Dermis microvascular lymphatic vessel endothelial cell (primary cell): ENCODE results near the gene TRIM9. TPM values are rescaled to one million over a fixed set of nuclear protein-coding genes. Genes with fewer than 3 reads are reported as not detected.

Experiments
- DNase-seq, 2 donors: peaks; one replicate each; pipeline versions ENCODE4 v3.0.0 to v3.0.0-alpha.2; 2010; ENCODE audit warnings: low read depth in 2 of 2
- total RNA-seq: library from RNA; depleted of rRNA; stranded (reverse); fragments of >200 nt; gene quantifications from 2 replicates; pipeline ENCODE4 v1.2.1, GENCODE V29; 2014

The TRIM9 gene
- under 0.01 TPM in 1 of 2 replicates, not detected in the other for total RNA-seq

GRCh38 chr14:51094901-51095853 lies at the start of gene TRIM9:
TRIM9 (minus strand) TSS chr14:51095105; CDS start chr14:51094939, 166 bp downstream.
- DNase-seq, result peak; percentile 55 to 87

DNA sequence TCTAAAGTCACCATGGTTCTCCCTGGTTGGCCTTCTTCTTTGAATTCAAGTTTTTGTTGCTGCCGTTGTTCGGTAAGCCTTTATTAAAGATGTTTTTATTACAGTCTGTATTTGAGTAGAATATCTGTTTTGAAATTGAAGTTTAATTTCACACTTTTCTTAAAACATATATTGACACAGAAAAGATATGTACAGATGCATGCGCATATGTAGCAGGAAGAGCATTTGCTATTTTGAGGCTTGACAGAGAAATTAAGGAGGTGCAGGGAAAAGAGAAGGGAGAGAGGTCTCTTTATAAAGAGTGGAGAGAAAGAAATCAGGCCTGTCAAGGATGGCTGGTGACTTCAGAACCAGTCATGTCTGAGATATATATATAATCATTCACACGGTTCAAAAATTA lies 46.0 kb upstream of the TRIM9 start:
- no peak for DNase-seq

GRCh38 chr14:51140338-51140737 lies 45.4 kb upstream of the TRIM9 start:
- no peak for DNase-seq

- DNase-seq, result no peak
These were observed 44.3 kb upstream of the TRIM9 start for GRCh38 chr14:51139121-51139681.

GRCh38 chr14:51138404-51139103 lies 43.6 kb upstream of the TRIM9 start:
- no peak for DNase-seq

DNA sequence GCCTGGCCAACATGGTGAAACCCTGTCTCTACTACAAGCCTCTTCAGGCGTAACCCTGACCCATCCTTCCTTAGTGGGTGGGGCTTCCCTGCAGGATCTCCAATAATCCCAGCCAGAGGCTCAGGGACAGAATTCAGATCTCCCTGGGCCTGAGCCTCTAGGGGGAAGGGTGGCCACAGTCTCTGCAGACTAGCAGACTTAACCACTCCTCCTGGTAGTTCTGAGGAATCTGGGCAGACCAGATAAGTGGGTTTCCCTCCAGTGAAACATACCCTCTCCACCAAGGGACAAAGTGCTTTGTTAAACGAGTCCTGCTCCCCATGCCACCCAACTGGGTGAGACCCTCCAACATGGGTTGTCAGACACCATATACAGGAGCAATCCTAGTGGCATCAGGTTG lies 36.6 kb upstream of the TRIM9 start:
- DNase-seq, result no peak

GRCh38 chr14:51129130-51129529 lies 34.2 kb upstream of the TRIM9 start:
- no peak for DNase-seq

DNA sequence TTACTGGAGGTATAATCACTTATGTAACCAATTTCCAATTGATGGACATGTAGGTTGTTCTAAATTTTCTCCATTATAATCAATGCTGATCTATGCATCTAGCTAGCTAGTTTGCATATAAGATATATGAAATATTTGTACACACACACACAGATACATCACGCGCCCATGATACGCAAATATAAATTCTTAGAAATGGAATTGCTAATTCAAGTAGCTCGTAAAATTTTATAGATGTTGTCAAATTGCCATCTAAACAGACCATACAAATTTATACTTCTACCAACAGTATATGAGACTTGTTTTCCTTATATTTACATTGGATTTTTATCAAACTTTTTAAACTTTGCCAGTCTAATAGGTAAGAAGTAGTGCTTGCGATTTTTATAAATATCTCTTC lies 29.1 kb upstream of the TRIM9 start:
- DNase-seq, result no peak

DNA sequence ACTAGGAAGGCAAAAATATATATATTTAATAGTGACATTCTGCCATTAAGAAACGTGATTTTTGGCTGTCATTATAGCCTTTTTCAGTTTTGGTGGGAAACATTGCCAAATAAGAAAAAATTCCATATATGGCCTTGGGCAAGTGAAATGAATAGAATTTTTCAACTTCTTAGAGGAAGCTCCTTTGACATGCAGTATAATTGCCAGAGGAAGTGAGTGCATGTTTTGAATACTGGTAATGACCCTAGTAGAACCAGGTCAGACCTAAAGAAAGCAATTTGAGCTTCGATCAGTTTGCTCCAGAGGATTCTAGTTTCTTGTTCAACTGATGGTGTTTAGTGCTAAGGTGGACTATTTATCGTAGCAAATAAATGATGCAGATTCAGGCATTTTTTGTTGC lies 26.2 kb upstream of the TRIM9 start:
- peak in 1 of 2 donors; percentile 4 for DNase-seq

DNA sequence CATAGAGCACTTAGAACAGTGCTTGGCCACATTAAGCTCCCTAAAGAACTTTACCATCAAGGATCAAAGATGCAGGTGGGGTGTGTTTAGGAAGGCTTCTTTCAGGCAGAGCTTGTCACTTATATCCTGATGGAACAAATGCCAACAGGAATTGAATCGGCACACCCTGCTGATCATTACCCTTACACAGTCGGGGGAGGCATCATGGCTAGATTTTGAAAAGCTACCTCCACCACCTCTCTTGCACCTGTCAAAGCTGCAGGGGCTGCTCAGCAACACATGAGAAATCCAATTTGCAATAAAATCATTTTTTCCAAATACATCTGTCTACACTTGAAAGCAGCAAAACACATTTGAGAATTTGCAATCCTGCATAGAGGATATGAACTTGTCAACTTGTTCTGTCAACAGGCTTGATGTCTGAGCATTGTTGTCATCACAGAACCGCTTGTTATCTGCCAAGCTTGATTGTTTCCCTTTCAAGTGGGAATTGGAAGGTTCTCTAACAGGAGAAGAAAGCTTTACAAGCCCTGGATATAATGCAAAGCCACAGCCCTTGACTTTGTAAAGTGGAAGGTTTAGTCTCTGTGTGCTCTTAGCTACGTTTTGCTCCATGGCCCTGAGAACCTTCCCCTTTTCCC lies 24.6 kb upstream of the TRIM9 start:
- DNase-seq, result no peak

- no peak for DNase-seq
These were observed 24.1 kb upstream of the TRIM9 start for GRCh38 chr14:51118993-51119392.

DNA sequence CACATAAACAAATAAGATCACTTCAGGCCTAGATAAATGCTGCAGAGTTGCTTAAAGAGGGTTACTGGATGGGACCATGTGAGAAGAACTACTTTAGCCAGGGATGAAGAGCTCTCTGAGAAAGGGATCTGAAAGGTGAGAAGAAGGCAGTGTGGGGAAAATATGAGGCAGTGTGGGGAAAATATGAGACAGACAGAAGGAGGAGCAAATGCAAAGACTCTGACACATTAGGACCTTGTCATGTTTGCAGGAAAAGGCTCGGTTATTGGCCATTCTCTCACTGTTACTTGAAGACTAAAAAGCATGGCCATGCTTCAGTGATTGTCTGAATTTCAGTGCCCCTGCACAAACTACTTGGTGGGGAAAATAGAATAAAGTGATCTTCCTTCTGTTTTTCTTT lies 22.7 kb upstream of the TRIM9 start:
- no peak for DNase-seq

- no peak for DNase-seq
These were observed 21.8 kb upstream of the TRIM9 start for GRCh38 chr14:51116682-51117081.

DNA sequence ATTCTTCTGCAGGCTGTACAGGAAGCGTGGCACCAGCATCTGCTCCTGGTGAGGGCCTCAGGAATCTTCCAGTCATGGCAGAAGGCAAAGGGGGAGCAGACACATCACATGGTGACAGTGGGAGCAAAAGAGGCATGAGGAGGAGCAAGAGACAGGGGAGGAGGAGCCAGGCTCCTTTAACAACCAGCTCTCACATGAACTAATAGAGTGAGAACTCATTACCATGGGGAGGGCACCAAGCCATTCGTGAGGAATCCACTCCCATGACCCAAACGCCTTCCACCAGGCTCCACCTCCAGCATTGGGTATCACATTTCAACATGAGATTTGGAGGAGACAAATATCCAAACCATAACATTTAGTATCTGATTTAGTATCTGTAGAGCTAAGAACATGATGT lies 14.7 kb upstream of the TRIM9 start:
- DNase-seq, result no peak

GRCh38 chr14:51107801-51108200 lies 12.9 kb upstream of the TRIM9 start:
- no peak for DNase-seq

DNA sequence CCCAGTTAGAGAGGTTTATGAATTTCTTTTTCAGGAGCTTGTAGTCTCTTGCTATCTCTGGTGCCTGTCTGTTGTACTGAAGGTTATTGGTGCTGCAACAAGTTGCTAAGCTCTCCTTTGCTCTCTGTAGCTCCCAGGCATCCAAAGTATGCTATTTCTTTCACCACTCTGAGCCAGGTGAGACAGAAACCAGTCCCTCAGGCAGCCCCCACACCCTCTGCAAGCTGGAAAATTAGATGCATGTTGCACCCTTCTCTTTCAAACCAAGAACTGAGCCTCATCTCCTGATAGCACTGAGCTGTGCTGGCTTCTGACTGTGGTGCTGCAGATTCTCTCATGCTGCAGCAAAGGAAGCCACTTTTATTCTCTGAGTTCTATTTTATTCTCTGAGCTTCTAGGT lies 9.6 kb upstream of the TRIM9 start:
- DNase-seq, result no peak

DNA sequence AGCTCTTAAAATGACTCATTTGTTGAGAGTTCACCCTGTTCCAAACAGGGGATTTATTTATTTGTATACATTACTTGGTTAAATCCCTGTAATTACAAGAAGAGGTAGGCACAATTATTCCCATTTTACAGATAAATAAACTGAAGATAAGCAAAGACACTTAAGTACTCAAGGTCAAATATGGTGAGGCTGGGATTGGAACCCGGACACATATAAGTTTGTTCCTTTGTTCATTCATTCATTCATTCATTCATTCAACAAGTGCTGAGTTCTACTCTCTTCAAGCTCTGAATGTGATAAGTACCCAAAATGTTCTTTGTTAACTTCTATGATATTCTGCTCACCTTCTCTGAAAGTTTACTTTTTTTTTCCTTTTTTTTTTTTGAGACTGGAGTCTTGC lies 2.4 kb upstream of the TRIM9 start:
- DNase-seq, result no peak

DNA sequence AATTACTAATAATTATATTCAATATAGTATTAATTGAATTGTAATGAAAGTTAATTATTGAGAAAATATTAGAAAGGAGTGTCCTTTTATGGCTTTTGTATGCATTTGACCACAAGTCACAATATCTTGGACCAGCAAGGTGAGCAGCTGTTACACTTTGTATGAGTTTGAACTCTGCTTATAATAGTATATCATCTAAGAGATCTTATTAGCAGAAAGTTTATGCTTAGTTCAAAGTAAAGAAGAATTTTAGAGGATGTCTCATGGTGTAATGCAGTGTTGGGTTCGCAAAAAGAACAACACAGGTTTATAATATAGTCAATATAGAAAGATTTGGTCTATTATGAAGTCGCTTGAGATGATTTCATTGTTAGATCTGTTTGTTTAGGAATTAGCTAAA lies 2.0 kb upstream of the TRIM9 start:
- no peak for DNase-seq

DNA sequence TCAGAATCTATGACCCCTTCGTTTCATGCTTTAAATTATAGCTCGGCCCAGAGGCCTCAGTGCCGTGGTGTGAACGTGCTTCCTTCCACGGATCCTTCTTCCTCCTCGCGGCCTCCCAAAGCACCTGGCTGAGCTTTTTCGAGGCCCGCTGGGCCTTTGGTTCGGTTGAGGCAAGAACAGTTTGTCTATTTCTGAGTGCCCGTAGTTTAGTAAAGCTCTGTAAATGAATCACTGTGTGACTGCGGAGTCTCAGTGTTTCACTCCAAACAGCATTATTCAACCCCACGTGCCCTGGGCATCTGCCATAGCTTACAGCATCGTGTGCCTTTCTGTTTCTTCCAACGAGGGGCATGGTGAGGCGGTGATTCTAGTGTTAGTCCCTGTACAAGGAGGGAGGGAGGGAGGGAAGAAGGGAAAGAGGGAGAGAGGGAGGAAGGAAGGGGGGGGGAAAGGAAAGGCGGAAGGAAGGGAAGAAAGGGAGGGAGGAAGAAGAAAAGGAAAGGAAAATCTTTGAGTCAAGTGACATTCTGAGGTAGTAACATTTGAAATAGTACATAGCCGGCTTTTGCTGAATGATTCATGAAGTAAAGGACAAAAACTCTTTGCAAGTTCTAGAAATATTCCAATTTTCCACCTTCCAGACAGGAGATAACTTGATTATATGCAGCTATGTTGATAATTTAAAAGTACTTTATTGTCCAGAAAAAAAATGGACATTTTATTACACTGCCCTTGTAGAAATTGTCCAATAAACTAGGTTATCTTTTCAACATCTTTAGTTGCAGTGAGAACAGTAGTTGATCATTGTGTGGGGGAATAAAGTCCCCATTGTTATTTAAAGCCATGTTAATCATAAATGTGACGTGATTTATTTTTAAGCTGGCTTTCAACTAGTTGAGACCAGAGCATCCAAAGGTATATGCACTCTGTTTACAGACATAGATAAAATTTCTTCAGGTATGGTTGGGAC lies 1.2 kb upstream of the TRIM9 start:
- DNase-seq, result no peak

DNA sequence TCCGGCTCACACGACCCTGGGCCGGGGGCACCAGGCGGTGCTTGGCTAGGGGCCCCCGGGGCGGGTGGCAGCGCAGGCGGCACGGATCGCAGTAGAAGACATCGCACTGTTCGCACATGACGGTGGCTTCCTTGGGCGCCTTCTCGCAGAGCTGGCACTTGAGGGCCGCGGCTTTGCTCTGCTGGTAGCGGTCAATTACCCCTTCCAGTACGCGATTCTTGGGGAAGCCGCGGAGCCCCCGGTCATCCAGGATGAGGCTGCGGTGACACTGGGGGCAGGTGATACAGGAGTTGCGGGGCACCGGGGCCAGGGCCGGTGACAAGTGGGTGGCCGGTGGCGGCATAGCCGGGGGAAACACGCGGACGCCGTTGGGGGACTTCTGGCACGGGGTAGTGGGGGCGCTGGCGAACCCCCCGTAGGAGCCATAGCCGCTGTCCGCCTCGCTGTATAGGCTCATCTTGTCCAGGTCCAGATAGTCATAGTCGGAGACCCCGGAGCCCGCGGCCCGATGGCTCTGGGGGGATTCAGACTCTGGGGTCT lies 553 bp downstream of the TRIM9 start:
- DNase-seq, result no peak
